Panc1 (cell line): ENCODE results near the gene PSMD4.

Experiments
- CTCF ChIP-seq: fragments of 450-650 bp; IDR thresholded peaks from 2 replicates; pipeline ENCODE4 v1.5.1; 2017; ENCODE audit warnings: mild to moderate bottlenecking
- POLR2AphosphoS5 ChIP-seq: IDR thresholded peaks from 2 replicates; pipeline ENCODE4 v1.6.1; 2012; ENCODE audit warnings: mild to moderate bottlenecking, low read depth, low read length, moderate library complexity
- REST ChIP-seq, 2 experiments: IDR thresholded peaks; 2 replicates each; pipeline ENCODE4 v1.6.1; 2011 to 2012; ENCODE audit warnings: low read depth in 2 of 2, control low read depth in 1 of 2, low read length in 1 of 2, mild to moderate bottlenecking in 1 of 2, moderate library complexity in 1 of 2; ENCODE audit not compliant: insufficient read depth in 1 of 2
- SIN3A ChIP-seq: IDR thresholded peaks from 2 replicates; pipeline ENCODE4 v1.6.1; 2012; ENCODE audit warnings: low read depth, mild to moderate bottlenecking, low read length, moderate library complexity, borderline replicate concordance; ENCODE audit not compliant: insufficient read depth

GRCh38 chr1:151255381-151255780, 847 bp downstream of the PSMD4 start:
- TF ChIP-seq CTCF = no peak
- no peak for TF ChIP-seq POLR2AphosphoS5
- no peak for TF ChIP-seq REST (IDR thresholded peaks at IDR 0.05; ENCODE audit: insufficient read depth in 1 of 2, low read depth in 2 of 2, low read length in 1 of 2)
- no peak for TF ChIP-seq SIN3A
